GM19468 (cell line): ENCODE results near the gene HNRNPC.
"Not testable (repeated sequence)": the region's sequence is repeated elsewhere in the genome, so short reads cannot be mapped to it uniquely, and the experiment has no call there.

Experiments
- ATAC-seq: cut with Tn5 transposase; IDR thresholded peaks from one replicate; pipeline ENCODE4 v1.9.1; 2021; ENCODE audit warnings: mild to moderate bottlenecking, moderate library complexity, moderate number of reproducible peaks; ENCODE audit not compliant: unreplicated experiment; ENCODE audit errors: extremely low read depth

The HNRNPC gene

DNA sequence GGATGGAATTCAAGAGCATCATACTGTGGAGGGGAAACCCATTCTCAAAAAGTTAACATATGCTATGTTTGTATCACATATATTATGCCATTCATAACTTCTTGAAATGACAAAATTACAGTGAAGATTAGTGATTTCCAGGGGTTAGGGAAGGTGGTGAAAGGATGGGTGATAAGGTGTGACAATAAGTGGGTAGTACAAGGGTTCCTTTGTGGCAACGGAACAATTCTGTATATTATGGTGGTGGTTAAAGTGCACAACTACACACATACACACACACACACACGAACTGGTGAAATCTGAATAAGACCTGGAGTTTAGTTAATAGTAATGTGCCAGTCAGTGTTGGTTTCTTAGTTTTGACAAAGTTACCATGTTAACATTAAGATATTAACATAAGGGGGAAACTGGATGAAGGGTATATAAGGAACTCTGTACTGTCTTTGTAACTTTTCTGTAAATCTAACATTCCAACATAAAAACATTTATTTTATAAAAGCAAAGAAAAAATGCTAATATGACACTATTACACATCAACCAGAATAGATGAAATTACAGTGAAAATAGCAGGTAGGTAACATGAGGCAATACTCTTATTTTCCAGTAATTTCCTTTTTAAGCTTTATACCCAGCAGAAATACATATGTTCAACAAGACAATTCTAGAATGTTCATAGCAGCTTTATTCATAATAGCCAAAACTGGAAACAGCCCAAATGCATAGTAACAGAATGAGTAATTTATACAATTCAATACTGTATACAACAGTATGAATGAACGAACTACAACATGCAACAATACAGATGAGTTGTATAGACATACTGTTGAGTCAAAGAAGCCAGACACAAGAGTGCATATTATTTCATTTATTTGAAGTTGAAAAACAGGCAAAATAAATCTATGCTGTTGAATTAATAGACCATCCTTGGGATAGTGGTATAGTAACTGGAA, 69.4 kb downstream of the HNRNPC start:
- no peak for ATAC-seq

DNA sequence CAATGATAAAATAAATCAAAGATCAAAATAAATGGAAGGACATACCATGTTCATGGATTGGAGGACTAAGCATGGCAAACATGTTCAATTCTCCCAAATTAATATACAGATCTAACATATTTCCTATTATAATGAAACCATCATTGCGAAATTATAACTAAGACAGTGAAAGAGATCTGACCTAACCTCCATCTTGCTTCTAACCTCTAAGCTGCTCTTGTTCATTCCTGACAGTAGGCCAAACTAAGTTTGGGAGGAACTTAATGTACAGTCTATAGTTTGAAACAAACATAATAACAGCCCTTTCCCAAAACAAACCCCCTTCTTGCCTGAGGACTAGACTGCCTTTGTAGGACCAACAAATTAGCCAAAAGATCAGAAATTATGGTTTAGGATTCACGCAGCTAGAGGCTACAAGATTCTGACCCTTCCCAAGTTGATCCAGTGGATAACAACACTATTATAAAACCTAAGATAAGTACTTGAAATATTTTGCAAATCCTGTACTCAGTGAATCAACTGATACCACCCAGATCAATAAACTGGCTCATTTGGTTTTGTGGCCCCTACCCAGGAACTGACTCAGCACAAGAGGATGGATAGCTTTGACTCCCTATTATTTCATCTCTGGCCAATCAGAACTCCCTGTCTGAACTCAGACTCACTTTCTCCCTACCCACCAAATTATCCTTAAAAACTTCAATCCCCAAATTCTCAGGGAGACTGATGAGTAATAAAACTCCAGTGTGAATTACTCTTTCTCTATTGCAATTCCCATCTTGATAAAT, 71.6 kb downstream of the HNRNPC start:
- no peak for ATAC-seq

DNA sequence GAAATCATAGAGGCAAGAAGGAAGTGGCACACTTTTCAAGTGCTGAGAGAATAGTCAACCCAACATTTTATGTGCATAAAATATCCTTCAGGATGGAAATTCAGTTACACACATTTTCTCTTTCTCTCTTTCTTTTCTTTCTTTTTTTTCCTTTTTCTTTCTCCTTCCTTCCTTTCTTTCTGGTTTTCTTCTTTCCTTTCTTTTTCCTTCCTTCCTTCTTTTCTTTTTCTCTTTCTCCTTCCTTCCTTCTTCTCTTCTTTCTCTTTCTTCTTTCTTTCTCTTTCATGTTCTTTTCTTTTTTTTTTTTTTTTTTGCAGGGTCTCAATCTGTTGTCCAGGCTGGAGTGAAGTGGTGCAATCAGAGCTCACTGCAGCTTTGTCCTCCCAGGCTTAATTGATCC, 74.6 kb downstream of the HNRNPC start:
- no peak for ATAC-seq

DNA sequence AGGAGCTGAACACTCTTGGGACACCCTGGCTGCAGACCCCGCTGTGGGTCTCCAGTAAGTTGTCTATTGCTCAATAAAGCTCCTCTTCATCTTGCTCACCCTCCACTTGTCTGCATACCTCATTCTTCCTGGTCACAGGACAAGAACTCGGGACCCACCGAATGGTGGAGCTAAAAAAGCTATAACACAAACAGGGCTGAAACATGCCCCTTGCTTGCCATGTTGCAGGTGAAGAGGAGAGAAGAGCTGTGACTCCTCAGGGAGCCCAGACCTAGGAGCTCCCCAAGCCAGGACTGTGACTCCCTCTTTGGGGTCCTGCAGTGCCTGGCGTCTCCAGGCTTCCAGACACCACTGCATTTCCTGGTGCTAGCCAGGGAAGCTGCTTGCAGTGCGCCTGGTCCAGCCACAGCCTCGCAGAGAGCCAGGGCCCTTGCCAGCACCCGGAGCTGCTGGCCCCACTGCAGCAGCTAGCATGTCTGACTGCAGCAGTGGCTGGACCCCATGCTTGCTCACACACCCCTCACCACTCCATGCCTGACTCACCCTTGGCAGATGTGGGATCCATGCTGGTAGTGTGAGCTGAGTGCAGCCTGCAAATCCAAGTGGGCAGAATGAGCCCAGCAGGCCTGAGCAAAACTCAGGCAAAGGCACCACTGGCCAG, 76.2 kb downstream of the HNRNPC start:
- ATAC-seq, result no peak

DNA sequence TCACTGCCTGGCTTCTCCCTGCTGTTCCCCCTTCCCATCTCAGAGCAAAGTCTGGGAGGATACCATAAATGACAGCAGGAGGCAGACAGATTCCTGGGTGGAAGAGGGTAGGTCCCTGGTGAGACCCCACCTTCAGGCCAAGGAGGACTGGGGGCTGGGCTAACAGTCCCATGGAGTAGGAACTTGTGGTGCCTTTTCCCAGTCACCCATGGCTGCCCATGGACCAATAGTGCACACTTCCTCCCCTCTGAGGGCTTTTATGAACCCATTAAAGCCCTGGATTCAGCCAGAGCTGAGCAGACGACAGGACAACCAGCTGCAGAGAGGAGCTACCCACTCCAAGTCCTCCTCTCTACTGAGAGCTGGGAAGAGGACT, 76.8 kb downstream of the HNRNPC start:
- no peak for ATAC-seq

DNA sequence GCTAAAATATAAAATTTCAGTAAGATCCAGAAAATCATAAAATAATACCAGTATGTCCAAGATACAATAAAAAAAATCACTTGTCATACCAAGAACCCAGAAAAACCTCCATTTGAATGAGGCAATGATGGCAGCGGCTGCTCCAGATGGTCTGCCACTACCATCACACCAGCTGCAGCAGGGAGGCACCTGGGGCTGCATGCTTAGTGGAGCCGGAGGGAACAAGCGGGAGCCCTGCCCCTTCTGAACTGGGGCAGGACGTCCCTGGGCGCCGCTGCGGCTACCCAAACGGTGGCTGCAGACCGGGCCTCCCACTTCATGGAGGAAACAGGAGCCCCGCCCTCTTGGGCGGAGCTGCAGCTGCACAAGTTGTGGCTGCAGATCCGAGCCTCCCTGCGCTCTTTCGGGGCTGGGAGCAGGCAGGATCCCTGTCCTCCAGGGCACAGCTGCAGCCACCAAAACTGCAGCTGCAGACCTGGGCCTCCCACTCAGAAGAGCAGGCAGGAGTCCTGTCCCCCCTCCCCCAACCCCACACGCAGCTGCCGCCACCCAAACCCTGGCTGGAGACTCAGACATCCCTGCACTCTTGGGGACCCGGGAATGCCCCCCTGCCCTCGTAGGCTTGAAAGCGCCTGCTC, 77.3 kb downstream of the HNRNPC start:
- peak; percentile 63 for ATAC-seq

DNA sequence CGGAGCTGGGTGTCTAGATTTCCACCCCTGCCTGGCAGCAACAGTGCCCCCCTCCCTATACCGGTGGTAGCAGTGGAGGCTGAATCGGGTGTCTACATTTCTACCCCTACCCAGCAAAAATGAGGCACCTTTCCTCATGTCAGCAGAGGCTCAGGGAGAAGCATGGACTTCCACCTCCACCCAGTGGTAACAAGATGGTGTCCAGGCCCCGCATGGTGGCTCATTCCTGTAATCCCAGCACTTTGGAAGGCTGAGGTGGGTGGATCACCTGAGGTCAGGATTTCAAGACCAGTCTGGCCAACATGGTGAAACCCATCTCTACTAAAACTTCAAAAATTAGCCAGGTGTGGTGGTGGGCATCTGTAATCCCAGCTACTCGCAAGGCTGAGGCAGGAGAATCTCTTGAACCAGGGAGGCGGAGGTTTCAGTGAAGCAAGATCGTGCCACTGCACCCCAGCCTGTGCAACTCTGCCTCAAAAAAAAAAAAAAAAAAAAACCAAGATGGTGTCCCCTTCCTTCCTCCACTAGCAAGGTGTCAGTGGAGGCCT, 77.9 kb downstream of the HNRNPC start:
- no peak for ATAC-seq

DNA sequence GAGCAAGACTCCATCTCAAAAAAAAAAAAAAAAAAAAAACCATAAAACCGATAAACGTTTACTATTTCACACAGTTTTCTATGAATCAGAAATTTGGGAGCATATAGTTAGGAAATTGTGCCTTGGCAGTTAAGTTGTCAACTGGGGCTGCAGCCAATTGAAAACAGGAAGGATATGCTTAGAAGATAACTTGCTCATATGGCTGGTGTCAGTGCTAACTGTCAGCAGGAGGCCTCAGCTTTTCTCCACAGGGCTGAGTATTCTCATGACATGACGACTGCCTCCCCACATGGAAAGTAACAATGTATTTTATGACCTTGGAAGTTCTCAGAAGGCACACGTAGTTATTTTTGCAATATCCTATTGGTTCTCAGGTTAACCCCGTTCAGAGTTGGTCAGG, 83.8 kb downstream of the HNRNPC start:
- no peak for ATAC-seq

DNA sequence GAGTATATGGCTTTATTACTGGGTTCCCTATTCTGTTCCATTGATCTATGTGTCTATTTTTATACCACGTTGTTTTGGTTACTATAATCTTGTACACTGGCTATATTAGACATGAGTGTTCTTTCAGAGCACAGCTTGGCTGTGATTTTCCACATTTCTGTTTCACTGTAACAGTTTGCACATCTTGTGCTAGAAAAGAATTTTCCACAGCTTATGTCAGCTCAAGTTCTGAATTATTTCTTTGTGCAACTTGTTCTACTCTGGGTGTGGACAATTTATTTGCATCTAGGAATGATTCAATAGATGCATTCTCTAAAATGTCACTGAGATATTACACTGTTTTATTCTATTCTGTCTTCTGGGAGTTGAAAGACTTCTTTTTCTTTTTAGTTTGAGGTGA, 85.0 kb downstream of the HNRNPC start:
- no peak for ATAC-seq

DNA sequence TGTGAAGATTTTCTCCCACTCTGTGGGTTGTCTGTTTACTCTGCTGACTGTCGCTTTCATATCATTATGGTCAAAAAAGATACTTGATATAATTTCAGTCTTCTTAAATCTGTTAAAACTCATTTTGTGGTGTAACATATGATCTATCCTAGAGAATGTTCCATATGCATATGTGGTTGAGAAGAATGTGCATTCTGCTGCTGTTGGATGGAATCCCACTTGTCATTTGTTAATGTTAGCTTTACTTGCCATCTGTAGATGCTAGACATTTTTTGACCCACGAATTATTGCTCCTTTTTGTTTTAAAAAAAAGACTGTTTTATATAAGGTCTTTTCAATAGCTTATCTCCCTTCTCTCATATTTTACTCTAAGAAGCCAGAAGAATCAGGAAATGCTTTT, 87.1 kb downstream of the HNRNPC start:
- no peak for ATAC-seq

DNA sequence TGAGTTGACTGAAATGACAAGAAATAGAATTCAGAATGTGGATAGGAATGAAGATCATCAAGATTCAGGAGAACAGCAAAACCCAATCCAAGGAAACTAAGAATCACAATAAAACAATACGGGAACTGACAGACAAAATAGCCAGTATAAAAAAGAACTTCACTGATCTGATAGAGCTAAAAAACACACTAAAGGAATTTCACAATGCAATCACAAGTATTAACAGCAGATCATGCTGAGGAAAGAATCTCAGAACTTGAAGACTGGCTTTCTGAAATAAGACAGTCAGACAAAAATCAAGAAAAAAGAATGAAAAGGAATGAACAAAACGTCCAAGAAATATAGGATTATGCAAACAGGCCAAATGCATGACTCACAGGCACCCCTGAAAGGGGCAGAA, 98.1 kb downstream of the HNRNPC start:
- ATAC-seq, result no peak

DNA sequence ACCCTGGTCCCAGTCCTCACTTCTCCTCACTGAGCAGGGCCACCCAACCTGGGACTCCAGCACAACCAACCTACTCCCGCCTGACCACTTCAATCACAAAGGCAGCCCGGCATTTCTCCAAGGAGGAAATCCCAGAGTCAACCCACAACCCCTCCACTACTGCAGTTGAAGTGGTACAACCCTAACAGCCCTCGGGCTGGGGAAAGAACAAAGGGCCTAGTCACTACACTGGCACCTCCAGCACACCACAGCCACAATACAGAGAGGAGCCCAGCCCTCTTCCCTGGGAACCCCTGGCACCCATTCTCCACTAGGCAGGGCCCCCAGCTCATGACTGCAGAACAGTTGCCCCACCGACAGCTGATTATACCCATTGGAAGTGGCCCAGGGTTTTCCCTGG, 99.7 kb downstream of the HNRNPC start:
- ATAC-seq, result no peak

DNA sequence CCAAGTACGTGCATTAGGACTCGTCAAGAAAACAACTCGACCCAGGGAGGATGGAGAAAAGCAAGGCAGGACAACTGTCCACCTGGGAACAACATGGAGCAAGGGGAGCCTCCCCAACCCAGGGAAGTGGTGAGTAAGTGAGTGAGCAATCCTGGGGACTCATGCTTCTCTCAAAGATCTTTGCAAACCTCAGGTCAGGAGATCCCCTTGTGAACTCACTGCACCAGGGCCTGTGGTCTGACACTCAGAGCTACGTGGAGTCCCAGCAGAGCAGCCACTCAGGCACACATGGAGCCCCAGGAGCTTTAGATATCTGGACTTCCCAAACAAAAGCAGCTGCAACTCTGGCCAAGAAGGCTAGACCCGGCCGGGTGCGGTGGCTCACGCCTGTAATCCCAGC, 101.2 kb downstream of the HNRNPC start:
- ATAC-seq, result no peak

DNA sequence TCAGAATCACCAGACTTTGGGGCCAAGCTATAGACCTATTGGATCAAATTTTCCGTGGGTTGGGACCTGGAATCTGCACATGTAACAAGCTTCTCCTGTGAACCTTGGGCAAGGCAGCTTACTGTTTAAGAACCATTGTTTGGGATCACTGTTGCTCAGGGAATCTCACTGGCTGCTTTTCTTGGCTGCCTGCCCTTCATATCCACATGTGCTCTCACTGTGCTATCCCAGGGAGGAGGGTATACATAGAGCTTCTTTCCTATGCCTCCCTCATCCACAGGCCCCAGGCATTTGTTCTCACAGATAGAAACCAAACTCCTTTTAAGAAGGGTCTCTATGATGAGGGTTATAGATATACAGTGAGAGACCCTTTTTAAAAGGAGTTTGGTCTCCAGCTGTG, 103.6 kb downstream of the HNRNPC start:
- not testable (repeated sequence) for ATAC-seq

DNA sequence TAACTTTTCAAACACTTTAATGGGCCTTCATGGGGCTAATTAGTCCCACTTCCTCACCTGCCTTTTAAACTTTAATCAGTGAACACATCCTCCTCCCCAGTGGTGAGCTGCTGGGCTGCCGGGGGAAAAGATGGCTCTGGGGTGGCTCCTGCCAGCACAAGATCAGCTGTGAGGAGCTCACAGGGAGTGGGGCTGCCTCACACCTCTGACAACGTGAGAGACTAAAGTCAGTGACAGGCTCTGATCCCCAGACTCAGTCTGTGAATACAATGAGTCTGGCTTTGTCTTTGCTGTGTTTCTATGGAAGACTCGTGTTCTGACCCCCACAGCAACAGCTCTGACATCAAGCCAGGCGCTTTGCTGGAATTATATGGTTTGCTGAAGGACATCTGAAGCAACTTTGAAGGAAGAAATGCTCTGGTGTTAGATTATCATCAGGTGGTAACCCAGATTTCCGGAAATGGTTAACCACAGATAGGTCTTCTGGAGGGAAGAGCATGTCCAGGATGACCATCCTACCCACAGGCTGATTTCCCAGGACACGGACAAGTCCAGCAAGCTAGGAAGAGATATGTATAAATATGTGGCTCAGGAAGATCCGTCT, 104.1 kb downstream of the HNRNPC start:
- ATAC-seq, result not testable (repeated sequence)

DNA sequence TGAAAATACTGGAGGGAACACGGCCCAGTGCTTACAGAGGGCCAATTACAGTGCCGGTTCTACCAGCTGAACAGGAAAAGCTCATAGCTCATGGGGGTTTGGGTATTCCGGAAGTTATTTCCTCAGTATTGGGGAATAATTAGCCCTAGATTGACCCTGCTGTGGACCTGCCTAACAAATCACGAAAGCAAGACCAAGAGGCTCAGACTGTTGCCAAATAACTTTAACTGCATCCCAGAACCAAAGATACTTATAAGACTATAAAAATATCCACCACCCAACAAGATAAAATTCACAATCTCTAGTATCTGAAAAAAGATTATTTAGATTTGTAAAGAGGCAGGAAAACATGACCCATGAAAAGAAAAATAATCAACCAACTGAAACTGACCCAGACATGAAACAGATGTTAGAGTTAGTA, 105.4 kb downstream of the HNRNPC start:
- ATAC-seq, result no peak

DNA sequence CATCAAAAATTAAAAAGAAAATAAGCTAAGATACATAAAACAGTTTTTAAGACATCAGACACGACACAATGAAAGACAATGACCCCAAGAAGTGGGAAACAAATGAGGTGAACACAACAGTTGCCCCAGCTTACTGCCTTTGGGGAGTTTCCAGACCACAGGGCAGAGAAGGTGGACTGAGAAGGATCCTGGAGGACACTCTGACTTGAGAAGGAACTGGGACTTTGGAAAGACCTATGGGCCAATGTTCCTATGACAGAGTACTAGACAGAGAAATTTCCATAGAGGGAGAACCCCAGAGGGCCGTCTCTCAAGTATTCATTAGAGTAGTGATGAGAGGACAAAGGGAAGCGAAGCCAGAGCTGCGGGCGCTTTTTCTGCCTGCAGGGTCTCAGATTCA, 107.2 kb downstream of the HNRNPC start:
- no peak for ATAC-seq

DNA sequence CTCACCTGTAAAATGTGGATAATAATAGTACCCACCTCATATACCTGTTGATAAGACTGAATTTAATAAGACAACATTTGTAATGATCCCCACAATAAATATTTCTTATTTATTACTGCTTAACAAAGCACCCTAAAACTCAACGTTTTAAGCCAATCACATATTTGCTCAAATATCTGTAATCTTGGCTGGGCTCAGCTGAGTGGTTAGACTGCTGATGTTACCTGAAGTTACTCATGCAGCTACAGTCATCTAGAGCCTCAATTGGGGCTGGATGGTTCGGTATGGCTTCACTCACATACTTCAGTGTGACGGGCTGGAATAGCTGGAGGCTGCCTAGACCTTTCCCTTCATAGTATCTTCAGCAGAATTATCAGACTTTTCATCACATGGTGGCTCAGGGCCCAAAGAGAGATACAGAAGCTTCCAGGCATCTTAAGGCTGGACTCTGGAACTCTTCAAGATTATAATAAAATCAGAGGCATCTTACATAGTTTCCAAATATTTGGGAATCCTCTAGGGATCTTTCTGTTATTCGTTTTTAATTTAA, 109.1 kb downstream of the HNRNPC start:
- ATAC-seq, result no peak
